GM21526 (cell line): ENCODE measurements around the gene ANTXRL.
A peak's percentile ranks its signal among the peaks of the same experiment; 100 is the strongest.
"Not testable (repeated sequence)": the region's sequence is repeated elsewhere in the genome, so short reads cannot be mapped to it uniquely, and the experiment has no call there.

ENCODE experiments used
- ATAC-seq: cut with Tn5 transposase; IDR thresholded peaks from one replicate; pipeline ENCODE4 v1.9.1; 2021; ENCODE audit warnings: moderate library complexity; ENCODE audit not compliant: unreplicated experiment, low FRiP score

ANTXRL gene

DNA sequence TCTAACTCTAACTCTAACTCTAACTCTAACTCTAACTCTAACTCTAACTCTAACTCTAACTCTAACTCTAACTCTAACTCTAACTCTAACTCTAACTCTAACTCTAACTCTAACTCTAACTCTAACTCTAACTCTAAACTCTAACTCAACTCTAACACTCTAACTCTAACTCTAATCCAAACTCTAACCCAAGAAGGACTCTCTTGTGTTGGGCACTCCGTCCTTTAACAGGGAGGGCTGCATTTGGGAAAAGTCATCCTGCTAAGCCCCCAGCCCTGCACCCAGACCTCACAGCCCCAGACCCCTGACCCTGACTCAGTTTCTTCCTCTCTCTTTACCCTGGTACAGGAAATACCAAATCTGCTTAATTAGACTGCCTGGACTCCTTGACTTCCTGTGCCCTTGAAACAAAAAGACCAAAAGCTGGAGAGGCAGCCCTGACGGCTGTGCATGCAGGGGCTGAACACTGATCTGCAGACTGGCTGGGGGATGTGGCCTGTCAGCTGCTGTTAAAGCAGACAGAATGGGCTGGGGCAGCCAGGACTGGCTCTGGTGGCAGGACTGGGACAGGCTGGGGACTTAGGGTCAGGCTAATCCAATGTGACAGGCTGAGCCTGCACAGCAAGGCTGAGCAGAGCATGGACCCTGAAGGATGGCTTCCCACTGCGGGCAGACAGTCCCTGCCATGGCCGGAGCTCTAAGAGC, 14.8 kb upstream of the ANTXRL start:
- ATAC-seq, result not testable (repeated sequence)

DNA sequence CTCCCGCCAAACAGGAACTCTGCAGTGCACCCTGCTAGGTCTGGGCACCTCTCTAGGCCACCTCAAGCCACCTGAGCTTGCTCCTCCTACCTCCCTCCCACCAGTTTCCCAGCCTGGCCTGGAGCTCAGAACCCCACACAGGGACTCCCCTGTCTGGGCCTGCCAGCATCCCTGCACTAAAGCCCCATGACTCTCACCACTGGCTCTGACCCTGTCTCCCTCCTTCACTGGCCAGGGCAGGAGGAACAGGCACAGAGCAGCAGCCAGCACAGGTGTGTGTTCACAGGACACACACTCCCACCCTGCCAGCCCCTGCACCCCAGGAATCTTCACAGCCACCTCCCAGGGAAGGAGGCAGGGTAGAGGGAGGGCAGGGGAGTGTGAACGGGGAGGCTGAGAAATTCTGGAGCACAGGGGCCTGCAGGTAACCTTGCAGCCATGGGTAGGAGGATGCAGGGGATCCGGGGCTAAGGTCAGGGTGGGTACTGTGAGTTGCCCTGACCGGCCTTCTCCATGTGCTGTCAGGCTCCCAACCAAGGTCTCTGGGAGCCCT, 13.9 kb upstream of the ANTXRL start:
- ATAC-seq, result no peak

DNA sequence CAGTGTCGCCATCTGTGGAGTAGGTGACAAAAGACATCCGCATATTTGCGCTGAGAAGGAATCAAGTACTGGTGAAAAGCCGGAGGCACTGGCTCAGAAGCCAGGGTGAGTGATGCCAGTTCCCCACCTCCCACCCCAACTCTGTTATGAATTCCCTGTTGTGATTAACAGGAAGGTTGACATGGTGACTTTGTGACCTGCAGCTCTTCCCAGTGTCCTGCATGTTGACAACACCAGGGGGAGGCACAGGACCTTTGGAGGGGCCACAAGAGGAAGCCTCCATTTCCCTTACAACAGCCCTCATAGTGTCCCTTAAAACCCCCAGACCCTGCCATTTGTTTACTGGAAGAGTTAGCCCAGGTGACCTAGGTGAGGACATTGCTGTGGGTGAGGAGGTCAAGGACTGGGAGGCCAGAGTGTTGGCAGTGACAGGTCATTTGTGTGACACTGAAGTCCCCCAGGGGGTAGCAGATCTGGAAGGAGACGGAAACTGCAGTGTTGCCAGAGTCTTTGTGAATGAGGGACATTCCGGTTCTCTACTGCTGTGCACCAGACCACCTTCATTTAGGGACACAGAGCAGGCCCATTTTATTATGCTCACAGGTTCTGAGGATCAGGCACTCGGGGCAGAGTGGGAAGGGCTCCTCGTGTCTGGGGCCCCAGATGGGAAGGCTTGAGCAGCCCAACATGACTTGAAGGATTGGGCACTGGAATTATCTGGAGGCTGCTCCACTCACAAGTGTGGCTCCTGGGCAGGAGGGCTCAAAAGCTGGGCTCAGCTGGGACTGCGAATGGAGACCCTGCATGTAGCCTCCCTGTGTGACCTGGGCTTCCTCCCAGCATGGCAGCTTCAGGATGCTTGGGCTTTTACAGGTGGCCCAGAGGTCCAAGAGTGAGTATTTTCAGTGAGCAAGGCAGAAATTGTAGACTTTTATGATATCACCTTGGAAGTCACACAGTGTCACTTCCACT, 13.0 kb upstream of the ANTXRL start:
- no peak for ATAC-seq

DNA sequence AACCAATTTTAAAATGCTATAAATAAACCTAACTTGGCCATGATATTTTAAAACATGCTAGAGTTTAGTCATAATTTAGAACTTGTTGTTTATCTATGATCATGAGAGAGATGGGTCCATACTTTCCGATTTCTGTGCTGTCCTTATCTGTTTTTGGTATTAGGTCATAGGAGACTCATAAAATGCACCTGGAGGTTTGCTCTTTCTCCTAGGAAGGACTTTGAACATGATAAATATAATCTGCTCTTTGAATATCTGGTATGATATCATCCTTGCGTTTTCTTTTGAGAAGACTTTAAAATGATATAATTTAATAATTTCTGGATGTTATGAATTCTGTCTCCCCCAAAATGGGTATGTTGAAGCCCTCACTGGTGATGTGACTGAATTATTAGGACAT, 9.0 kb upstream of the ANTXRL start:
- ATAC-seq, result no peak

DNA sequence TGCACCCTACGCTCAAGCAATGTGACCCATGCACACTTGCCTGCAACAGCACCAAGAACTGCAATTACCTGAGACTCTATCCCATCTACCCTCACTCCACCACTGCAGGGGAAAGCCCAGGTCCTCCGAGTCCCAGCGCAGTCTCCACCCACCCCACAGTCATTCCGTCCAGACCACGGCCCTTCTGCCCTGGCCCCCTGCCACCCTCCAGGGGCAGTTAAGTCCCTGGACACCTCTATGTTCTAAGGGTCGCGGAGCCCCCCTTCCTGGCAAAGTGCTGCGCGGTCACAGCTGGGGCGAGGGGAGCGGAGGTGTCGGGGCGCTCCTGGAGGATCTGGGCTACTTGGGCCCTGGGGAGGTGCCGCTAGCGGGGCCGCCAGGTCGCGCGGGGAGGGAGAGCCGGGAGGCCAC, 4.4 kb upstream of the ANTXRL start:
- not testable (repeated sequence) for ATAC-seq

DNA sequence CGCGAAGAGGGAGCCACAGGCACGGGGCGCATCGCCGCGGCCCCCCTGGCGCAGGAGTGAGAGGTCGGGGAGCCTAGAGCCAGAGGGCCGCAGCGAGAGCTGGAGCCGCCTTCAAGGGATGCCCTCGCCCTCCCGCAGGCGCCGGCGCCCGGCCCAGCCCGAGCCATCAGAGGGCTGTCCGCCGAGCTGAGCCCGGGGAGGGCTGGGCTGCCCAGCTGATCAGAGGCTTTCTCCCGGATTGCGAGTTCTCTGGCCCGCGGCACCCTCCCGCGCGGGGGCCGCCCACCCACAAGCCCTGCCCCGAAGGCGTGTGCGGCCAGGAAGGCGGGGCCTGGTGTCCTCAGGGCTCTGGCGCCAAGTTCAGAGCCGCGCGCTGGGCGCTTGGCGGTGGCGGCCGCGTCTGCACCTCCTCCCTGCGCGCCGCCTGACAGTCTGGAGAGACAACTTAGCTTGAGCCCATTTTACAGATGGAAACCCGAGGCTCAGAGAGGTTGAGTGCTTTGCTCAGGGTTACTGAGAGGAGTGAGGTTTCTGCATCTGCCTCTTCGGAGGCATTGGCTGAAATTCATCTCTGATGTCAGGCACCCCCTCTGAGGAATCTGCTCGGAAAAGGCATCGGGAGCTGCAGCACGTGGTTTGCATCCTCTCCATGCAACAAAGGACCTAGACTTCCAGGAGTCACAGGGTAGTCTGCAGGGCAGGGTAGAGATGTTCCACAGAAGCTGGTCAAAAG, 3.8 kb upstream of the ANTXRL start:
- ATAC-seq, result peak; percentile 56

DNA sequence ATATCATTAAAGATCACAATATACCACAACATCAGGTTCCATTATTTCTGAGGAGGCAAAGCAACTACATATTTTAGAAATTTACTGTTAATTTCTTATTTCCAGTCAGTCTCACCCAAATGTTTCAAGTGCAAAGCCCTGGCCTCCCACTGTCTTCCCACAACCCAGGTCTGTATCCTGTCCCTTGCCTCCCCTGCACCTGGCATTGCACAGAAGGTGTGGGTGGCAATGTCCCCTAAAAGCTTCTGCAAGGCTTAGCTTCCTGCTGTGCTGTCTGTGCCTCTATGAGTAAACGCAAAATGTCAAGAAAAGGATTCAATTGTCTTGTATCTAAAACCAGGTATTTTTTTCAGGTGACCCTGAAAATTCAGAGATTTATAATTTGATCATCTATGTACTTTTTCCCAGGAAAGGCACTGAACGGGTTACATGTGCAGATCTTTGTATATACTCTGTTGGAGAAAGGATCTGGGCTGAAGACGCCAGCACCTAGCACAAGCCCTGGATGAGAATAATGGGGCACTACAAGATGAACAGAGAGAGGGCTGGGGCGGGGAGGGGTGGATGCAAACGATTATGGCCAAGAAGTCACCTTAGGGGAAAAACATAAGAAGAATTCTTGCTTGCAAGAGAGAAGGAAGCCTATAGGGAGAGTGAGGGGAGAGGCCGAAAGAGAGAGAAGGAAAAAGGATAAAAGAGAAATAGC, 3.1 kb upstream of the ANTXRL start:
- ATAC-seq, result no peak

DNA sequence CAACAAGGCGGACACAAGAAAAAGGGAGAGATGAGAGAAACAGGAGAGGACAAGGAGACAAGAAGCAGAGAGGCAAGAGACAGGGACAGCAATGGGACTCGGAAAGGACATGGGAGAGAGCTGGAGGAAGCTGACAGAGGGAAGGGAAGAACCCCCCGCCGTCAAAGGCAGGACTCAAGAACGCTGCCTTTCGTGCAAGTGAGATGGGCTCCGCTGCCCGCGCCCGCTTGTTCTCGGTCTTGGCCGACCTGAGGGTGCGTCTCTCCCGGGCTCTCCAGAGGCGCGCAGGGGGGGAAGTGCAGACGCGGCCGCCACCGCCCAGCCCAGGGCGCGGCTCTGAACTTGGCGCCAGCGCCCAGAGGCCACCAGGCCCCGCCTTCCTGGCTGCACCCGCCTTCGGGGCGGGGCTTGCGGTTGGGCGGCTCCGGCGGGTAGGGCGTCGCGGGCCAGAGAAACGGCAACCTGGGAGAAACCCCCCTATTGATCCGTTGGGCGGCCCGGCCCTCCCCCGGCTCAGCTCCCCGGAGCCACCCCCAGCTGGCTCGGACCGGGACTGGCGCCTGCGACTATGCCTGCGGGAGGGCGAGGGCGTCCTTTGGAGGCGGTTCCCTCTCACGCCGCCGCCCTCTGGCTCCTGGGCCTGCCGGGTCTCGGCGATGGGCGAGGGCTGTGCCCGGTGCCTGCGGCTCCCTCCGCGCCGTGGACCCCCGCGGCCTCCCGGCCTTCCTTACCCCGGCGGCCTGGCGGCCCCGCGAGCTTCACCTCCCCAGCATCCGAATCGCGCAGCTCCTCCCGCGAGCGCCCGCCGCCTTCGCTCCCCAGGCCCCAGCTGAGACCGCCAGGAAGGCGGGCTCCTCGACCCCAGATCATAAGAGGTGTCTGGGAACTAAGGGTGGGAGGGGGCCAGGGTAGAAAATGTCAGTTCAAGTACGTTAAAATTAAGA, 2.2 kb upstream of the ANTXRL start:
- ATAC-seq, result peak; percentile 86

DNA sequence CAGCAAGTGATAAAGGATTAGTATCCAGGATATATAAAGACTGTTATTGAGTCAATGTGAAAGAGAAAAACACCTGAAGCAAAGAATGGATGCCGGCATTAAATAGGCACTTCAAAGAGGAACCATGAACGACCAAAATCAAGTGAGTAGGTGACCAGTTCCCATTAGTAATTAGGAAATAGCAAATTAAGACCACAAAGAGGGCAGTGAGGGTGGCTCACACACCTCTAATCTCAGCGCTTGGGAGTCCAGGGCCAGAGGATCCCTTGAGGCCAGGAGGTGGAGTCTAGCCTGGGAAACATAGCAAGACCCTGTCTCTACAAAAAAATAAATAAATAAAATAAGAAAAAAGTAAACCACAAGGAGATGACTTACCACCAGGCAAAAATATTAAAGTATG, 1.5 kb upstream of the ANTXRL start:
- ATAC-seq, result no peak

DNA sequence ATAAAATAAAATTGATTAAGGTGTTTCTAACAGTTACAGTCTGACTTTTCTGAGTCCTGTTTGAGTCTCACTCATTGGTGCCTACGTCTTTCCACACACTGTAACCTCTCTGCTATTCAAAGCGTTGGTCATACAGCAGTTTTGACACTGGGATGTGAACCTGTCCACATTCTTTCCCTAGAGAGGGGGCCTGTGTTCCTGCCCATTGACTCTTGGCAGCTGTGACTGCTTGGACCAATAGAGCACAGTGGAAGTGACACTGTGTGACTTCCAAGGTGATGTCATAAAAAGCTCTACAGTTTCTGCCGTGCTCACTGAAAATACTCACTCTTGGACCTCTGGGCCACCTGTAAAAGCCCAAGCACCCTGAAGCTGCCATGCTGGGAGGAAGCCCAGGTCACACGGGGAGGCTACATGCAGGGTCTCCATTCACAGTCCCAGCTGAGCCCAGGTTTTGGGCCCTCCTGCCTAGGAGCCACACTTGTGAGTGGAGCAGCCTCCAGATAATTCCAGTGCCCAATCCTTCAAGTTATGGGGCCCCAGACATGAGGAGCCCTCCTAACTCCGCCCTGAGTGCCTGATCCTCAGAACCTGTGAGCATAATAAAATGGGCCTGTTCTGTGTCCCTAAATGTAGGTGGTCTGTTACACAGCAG, 704 bp upstream of the ANTXRL start:
- no peak for ATAC-seq

DNA sequence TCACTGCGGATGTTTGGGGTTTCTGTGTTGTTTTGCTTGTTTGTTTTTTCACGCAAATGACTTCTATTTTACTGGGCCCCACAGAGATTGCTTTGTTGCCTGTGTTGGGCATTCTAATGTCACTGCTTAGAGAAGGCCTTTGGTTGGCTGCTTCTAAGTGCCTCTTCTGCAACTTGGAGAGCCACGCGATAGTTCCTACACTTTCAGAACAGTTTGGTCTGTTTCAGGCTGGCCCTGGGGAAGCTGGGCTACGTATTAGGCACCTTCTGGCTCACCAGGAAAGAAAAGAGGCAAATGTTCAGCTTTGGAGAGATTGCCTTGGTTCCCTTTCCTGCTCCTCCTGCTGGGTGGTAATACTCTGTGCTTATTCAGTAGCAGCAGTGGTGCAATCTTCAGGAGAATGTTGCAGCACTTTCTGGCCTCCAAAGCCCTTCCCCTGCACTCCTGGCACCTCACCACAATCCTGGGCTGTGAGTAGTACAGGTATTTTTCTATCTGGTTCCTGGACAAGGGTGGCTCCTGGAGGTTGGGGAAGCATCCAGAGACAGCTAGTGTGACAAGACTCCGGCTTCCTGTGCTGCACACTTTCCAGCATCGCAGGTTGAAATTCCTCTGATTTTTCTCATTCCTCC, 1.2 kb downstream of the ANTXRL start:
- ATAC-seq, result no peak

DNA sequence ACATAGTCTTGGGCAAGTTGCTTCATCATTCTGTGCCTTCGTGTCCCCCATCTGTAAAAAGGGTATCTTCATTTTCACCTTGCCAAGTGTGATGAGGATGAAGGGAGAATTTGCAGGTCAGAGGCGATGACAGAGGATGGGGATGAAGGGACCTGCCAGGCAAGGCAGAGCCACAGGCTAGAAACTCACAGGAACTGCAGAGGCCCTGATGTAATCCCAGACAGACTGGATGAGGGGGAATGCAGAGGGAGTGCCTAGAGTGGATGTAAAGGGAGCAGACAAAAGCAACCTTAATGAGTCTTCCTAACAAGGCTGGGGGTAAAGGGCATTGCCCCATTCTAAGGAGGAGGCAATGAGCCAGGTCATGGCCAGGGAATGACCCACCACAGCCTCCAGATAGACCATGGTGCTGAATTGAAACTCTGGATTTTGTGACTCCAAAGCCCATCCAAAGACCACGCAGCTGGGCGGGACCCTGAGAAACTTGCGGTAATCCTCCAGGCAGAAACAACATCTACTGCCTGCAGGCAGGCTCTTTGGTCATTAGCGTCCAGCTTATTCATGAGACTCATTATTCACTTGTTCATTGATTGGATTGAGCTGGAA, 1.9 kb downstream of the ANTXRL start:
- no peak for ATAC-seq

DNA sequence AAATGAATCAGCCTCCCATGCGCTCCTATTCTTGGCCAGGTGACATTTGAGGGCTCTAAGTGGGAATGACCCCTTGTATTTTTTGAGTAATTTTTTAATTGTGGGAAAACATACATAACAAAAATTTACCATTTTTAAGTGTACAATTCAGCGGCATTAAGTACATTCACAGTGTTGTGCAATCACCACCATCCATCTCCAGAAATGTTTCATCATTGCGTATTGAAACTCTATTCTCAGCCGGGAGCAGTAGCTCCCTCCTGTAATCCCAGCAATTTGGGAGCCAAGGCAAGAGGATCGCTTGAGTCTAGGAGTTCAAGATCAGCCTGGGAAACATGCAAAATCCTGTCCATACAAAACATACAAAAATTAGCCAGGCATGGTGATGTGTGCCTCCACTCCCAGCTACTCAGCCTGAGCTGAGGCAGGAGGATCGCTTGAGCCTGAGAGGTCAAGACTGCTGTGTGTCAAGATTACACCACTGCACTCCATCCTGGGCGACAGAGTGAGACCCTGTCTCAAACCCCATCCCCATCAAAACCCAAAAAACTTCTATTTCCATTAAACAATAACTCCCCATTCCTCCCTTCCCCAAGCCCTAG, 2.5 kb downstream of the ANTXRL start:
- ATAC-seq, result no peak

DNA sequence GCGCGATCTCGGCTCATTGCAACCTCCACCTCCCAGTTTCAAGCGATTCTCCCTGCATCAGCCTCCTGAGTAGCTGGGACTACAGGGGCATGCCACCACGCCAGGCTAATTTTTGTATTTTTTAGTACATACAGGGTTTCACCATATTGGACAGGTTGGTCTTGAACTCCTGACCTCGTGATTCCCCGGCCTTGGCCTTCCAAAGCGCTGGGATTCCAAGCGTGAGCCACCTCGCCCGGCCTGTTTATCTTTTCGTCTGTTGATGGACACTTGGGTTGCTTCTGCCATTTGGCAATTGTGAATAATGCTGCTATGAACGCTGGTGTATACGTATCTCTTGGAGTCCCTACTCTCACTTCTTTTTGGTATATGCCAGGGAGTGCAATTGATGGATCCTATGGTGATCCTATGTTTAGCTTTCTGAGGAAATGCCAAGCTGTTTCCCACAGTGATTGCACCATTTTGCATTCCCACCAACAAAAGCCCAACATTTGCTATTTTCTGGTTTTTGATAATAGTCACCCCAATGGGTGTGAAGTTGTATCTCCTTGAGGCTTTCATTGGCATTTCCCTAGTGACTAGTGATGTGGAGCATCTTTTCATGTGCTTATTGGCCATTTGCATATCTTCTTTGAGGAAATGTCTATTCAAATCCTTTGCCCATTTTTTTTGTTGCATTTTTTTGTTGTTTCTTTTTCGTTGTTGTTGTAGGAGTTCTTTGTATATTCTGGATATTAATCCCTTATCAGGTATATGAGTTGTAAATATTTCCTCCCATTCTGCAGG, 3.5 kb downstream of the ANTXRL start:
- ATAC-seq, result no peak

DNA sequence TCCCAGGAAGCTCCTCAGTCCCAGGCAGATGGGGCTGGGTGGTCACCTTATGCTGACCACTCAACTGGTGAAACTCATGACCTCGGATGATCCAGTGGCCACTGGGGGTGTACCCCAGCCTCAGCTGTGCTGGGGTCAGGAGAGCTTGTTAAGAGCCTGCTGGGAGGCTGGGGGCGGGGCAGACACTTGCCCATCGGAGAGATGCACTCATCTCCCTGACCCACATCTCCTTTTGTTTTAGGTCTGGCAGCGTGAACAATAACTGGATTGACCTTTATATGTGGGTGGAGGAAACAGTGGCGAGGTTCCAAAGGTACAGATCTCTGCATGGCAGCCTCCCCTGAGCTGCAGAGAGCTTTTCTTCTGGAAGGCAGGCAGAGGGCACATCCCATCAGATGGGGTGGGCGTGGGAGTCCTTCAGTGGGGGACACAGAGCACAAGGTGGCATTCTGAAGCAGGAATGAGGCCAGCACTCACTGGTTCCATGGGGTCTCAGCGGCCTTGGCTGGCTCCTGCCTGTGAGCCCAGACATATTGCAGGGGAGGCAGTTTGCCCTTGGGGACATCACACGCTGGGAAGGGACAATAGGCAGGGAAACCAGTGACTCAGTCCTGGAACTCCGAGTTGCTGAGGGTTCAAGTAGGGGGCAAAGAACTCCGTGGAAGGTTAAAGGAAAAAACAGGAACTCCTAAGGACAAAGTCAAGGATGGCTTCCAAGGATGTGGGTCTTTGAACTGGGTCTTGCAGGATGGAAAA, 5.2 kb downstream of the ANTXRL start:
- ATAC-seq, result no peak

DNA sequence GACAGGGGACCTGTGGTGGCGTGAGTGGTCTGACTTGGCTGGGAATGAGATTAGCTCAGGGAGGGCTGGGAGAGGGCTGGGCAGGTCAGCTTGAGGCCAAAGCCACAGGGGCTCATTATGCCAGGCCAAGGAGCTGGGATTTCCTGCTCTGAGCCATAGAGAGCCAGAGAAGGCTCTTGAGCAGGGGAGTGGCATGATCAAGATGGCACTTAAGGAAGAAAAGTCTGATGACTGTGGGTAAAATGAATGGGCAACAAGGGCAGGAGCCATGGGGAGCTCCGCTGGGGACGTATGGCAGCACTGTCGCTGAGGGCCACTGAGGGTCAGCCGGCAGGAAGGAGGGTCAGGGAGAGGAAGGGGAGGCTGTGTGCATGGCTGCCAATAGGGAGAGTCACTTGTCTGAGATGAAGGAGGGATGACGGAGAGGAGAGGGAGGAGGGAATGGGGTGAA, 5.8 kb downstream of the ANTXRL start:
- no peak for ATAC-seq
